ENCODE measurements around the gene CCDC192.
"Not testable (repeated sequence)": the region's sequence is repeated elsewhere in the genome, so short reads cannot be mapped to it uniquely, and the experiment has no call there.

Gene CCDC192

DNA sequence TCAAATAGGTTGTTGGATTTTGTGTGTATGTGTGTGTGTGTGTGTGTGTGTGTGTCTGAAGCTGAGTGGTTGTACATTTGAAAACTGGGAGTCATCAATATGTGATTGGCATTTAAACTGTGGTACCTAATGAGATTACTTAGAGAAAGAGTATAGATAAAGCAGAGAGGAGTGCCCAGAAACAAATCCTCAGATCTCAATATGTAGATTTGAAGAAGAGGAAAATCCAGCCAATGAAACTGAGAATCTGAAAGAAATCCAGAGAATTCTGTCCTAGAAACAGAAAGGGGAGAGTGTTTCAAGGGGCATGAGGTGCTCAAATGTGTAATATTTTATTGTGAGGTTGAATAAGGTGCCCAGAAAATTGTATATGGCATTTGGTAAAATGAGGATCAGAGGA is 66.2 kb downstream of the CCDC192 start:
- DNase-seq, result no peak

DNA sequence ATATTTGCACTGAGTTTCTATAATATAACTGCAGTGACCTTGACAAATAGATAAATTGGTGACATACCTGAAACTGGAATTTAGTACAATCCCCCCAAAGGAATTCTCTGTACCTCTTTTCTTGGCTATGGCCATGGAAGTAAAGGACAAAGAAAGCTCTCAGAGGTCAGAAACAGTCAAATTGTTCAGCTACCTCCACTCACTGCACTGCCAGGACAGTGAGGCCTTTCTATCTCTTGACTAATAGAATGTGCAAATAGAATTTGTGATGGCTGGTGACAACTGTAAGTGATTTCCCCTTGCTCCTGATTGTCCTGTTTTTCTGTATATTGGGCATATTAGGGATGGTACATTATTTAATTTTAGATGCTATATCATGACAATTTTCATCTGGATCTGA is 67.1 kb downstream of the CCDC192 start:
- DNase-seq, result no peak

DNA sequence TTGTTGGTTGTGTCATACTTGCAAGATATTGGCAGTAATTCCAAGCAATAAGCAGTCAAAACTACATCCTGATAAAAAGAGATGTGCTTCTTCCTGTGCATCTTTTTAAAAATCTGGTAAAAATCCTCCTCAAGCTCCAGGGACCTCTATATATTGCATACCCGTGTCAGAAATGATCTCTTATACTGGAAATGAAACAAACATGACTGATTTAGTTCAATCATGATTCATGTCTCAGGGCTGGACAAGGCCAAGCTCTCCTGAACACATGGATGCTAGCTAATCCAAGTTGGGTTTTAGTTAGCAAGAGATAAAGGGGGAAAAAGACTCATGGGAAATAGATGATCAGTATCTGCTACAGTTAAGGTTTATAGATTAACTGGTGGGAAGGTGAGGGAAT is 69.3 kb downstream of the CCDC192 start:
- DNase-seq, result no peak

DNA sequence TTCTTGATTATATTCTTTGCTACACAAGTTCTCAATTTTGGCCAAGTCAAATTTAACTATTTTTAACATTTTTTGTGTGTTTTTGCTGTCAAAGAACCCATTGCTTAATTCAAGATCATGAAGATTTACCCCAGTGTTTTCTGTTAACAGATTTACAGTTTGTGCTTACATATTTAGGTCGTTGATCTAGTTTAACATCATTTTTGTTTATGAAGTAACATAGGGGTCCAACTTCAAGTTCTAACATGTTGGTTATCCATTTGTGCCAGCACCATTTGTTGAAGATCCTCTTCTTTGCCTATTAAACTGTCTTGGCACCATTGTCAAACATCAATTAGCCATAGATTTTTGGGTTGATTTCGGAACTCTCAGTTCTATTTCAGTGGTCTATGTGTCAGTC is 71.0 kb downstream of the CCDC192 start:
- no peak for DNase-seq

DNA sequence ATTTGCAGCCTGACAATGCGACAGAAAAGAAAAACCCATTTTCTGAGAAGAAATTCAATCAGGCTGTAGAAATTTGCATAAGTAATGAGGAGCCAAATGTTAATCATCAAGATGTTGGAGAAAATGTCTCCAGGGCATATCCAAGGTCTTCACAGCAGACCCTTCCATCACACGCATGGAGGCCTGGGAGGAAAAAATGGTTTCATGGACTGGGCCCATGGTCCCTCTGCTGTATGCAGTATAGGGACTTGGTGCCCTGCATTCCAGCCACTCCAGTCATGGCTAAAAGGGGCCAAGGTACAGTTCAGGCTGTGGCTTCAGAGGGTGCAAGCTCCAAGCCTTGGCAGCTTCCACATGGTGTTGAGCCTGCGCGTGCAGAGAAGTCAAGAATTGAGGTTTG is 73.3 kb downstream of the CCDC192 start:
- no peak for DNase-seq

DNA sequence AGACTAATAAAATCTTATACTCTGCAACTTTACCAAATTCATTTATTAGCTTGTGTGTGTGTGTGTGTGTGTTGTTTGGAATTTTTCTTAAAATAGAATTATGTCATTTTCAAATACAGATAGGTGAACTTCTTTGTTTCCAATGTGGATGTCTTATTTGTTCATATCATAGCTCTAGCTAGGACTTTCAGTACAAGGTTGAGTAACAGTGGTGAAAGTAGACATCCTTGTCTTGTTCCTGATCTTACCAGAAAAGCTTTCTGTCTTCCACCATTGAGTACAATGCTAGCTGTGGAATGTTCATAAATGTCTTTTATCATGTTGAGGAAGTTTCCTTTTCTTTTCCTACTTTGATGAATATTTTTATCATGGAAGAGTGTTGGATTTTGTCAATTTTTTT is 74.8 kb downstream of the CCDC192 start:
- no peak for DNase-seq

DNA sequence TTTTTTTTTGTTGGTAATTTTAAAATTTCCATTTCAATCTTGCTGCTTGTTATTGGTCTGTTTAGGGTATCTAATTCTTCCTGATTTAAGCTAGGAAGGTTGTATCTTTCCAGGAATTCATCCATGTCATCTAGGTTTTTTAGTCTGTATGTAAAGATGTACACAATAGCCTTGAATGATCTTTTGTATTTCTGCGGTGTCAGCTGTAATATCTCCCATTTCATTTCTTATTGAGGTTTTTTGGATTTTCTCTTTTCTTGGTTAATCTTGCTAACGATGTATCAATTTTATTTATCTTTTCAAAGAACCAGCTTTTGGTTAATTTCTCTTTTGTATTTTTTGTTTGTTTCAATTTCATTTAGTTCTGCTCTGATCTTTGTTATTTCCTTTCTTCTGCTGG is 79.3 kb downstream of the CCDC192 start:
- DNase-seq, result not testable (repeated sequence)

DNA sequence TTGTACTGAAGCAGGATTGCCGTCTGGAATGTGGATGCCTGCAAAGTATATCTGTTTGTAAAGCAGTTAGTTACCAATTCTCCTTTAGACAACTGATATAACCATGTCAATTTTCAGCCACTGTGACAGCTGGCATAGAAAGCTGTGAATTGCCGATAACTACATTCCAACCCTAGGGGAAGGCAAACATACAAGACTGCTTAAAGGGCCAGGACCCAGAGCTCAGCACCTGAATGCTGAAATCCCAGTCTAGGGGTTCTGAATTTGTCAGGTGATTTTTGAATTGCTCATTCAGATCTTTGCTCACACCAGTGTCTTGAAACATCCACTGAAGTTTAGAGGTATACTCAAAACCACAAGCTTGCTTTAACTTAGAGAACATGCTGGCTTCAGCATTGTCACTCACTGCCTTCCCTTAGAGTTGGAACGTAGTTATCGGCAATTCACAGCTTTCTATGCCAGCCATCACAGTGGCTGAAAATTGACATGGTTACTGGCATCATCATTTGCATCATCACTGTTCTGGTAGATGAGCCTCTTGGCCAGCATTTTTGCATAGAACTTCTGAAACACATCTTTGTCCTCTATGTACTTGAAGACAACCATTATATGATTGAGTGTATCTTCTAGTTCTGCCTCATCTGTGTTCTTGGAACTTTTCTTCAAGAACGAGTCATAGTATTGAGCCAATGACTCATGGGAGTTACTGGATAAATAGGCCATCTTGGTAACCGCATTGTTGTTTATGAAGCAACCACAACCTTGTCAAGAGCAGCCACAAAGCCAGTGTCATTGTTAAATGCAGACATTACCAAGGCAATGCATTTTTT is 82.1 kb downstream of the CCDC192 start:
- peak; percentile 30 to 37 for DNase-seq

DNA sequence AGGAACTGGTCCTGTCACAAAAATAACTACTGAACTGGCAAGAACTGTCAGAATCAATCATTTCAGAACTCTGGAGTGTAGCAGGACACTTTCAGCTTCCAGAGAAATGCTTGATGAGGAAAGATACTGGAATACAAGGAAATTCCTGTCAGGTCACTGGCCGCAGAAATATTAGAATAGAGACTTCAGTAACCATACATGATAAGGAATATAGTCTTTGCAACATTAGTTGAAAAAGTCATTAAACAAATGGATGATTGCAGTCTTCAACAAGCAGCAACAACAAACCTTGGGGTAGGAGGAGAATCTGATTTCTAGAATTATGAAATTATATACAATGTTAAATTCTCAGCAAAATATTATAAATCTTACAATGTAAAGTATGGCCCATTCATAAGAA is 88.2 kb downstream of the CCDC192 start:
- DNase-seq, result no peak

DNA sequence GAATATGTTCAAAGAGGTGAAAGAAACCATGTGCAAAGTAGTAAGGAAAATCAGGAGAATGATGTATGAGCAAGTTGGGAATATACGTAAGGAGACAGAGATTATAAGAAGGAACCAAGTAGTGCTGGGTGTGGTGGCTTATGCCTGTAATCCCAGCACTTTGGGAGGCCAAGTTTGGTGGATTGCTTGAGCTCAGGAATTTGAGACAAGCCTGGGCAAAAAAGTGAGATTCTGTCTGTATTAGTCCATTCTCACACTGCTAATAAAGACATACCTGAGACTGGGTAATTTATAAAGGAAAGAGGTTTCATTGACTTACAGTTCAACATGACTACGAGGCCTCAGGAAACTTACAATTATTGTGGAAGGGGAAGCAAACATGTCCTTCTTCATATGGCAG is 88.7 kb downstream of the CCDC192 start:
- not testable (repeated sequence) for DNase-seq

DNA sequence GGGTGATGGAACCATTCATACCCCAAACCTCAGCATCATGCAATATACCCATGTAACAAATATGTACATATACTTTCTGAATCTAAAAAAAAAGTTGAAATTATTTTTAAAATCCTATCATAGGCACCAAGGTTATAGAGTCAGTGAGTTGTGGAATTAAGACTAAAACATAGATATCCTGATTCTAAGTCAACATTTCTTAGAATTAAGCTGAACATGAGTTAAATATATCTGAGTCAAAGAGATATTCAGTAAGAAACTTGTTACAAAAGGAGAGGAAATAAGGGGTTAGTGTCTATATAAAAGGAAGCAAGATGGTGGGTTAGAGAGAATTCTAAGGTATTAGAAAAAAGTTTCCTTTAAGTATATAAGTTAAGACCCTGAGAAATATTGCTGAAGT is 89.9 kb downstream of the CCDC192 start:
- DNase-seq, result no peak

DNA sequence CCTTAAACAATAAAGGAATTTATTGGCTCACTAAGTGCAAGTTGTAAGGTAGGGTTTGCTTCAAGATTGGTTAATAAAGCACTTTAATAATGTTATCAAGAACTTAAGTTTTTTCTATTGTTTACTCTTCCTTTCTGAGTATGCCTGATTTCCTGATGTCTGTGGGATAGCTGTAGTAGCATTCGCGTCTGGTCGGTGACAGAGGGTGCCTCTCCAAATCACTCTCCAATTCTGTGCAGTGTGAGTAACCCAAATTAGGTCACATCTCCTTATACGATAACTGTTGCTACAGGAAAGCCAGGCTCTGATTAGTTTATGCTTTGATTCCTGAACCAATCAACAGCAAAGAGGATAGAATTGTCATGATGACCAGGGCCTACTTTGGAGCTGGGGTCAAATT is 90.7 kb downstream of the CCDC192 start:
- DNase-seq, result no peak

DNA sequence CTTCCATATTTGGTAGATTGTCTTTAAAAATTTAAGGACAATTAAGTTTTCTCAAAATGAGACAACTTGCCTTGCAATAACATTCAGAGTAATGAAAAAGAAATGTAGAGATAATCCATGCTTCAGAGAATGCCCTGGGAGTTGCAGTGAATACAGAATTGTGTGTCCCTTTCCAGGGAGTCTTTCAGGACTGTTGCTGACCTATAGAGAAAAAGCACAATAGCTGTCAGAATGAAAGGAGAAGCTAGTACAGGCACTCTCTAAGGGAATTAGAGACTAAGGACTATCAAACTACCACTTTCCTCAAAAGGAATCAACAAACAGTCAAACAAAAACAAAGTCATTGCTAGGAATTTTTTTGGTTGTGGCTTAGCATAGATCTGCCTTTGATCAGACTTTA is 93.0 kb downstream of the CCDC192 start:
- no peak for DNase-seq

DNA sequence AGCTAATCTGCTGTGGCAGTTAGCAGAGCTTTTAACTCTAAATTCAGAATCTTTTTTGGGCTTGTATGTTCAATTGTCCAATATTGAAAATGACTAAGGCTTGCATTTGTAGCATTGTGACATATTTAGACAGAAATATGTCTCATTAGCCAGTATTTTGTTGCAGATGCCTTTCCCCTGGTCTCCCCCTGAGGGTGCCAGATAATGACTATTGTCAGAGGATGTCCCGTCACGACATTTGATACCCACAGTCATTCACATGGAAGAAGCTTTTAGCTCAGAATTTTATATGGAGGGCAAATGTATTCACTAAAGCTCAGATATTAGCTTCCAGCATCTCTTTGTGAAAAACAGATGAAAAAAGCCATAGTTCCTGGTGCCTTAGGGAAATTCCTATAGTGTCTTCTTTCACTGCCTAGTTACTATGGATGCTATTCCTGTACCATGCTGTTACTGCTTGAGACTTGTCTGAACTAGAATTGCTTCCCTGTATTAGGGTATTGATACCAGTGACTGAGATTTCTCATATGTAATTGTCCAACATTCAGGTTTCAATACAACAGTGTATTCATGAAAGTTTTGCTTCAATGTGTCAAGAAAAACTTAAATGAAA is 96.2 kb downstream of the CCDC192 start:
- DNase-seq, result no peak

DNA sequence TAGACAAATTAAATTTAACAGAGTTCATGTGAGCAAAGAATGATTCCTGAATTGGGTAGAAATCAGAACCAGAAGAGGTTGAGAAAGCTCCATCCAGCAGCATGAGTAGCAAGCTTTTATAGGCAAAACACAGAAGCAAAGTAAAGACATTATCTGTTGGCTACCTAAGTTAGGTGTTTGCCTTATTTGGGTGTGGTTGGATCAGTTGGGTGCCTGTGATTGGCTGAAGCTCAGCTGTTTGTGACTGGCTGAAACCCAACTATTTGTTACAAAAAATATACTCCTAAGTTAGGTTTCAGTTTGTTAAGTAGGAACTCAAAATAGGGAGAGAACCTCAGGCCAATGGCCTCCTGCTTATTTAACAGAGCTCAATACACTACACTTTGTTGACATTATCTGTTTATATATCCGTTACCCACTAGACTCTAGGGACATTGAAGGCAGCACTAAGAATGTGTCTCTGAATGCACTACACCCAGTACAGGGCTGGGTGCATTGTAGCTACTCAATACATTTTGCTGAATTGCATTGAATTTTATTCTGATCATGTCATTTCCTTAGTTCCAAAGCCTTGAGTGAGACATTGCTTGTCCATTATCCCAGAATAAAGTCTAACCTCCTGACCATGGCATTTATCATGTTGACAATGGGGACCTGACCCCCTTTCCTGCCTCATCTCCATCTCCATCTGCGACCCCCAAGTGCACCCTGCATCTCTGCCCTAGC is 98.7 kb downstream of the CCDC192 start:
- DNase-seq, result no peak

DNA sequence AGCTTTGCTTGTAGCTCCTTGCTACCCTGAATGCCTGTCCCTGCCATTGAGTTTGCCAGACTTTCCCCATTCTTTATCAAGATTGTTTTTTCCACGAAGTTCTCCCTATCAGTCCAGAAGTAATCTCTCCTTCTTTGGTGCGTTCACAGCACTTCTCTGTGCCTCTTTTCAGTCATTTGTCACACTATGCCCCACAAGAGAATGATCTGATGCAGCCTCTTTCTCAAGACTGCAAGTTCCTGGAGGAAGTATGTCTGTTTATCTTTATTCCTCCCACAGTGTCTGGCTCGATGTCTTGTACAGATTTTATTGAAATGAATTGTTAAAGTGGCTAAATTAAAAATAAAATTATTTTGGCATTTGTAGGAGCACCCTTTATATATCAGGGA is 99.3 kb downstream of the CCDC192 start:
- no peak for DNase-seq

DNA sequence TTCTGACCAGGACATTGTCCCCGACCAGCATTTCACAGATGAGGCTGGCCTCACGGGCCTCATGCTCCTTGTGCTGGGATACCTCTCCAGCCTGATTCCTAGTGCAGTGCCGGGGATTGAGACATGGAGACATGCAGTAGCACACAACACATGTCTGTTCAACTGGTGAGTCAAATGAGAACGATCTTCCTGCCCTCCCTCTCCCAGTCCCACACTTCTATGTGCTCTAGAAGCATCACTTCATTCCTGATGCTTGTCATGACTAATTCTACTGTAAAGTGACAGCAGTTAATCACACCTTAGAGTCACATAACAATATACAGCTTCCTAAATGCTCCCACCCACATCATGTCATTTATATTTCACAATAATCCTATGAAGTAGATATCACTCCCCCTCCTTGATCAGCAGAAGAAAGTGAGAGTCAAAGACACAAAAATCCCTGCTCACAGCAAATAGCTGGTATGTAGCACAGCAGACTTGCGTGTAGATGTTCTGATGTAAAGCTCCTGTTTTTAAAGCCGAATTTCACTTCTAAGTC is 101.8 kb downstream of the CCDC192 start:
- no peak for DNase-seq

DNA sequence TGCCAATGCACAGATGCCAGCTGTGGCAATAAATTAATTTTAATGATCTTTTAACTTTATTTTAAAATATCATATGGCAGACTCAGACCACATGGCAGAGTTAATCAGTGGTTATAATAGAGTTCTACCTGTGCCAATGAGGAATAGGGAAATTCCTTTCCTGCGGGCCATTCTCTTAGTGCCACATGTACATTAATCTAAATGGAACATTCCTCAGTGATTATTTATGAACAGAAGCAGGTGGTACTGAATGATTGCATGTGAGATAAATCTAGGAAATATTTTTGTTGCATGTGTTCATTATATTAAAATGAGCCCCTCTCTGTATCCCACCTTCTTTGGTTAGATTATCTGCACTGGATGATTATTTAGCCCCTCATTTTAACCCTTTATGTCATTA is 102.3 kb downstream of the CCDC192 start:
- DNase-seq, result no peak

DNA sequence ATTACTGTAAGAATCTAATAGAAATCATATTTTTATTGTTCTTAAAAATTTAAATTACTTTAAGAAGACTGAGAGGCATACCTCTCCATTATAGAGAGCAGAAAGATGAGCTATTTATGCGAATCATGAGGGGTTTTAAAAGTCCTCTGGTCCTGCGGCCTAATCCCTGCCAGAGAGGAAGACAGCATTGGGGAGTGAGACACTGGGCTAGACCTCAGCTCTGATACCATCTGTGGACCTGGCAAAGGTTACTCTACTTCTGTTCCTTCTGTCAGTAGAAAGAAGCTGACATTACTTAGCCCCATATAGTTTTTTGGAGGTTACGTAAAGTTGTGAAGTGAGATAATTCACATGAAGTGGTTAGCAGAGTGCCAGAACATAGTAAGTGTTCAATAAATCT is 103.6 kb downstream of the CCDC192 start:
- DNase-seq, result no peak

DNA sequence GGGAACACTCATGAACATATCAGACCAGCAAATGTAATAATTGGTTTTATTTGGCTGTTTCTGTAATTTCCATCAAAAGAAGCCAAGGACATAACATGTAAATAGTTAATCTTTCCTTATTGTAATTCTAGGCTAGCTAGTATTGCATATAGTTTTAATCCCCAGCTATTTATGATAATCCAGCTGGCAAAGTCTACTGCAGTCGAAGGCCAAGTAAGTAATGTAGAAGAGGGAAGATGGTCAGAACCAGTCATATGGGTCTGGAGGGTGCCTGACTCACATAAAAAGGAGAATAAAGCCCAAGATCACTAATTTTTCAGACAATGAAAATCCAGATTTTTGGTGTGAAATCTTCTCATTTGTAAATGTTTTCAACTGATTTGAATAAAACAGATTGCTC is 106.3 kb downstream of the CCDC192 start:
- no peak for DNase-seq

DNA sequence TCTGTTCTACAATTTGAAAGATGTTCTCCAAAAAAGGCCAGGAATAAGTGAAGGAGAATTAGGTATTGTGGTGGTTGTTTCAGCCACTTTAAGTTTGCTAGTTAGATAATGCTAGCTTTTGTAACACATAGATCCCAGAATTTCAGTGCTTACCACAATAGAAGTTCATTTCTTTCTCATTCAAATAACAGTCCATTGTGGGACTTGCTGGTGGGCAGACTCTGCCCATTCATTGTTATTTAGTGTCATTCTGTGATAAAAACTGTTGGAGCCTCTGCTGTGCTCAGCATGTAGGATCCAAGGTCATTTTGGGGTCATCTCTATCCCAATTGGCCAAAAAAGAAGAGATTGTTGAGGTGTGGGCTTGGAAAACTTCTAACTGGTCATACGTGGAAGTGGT is 106.8 kb downstream of the CCDC192 start:
- DNase-seq, result no peak

DNA sequence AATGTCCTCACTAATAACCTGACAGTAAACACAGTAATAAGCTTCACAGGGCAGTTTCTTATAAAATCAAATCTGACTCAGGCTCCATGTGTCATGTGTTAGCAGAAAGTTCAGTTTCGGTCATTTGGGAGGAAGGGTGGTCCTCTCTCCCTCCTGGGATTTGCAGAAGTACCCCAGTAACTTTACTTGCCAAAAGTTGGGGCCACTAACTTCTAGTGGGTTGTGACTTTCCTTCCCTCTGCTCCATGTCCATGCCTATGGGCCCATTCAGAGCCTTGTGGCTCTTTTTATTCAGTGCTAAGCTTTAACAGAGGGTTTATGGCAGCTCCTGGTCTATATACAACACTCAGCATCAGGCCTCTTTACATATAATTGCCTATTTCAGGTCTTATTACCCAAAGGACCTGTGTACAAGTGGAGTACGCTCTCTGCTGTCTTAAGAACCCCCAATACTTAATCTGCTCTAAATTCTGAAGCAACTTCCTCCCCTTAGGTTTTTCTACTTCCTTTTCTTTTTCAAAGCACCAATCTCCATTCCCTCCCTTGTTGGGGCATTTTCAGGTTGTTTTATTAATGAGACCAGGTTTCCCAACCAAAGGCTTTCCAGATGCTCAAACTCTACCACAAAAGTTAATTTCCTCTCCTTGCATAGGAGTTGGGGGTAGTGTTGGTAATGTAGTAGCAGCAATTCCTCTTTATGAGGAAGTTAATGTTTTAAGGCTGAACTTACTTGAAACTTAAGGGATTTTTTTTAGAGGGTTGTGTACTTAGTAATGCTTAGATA is 107.7 kb downstream of the CCDC192 start:
- DNase-seq, result no peak

DNA sequence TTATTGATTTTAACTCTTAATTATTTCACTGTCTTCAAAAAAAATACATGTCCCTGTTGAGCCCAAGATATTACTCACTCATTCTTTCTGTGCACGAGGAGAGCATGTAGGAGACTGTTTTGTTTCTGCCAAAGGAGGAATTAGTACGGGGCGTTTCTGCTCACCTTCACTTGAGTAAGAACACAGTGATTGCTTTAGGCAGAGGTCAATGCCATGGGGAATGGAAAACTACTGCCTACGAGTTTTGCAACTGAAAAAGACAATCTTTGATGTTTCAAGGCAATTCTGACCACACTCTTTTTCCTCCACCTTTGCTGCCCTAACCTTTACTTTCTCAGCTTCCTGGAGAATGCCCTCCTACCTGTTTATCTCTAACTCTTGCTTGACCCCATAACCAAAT is 109.4 kb downstream of the CCDC192 start:
- no peak for DNase-seq

Measured in activated T-cell treated with anti-CD3 and anti-CD28 coated beads, Interleukin-2, amount 50 U/mL, for 48 hours (primary cell).